ENCODE data around the gene EIPR1.

Gene EIPR1

GRCh38 chr2:3387644-3388411 lies 10.2 kb upstream of the EIPR1 start:
- no peak overlapping the region for H3K4me3 Mint-ChIP-seq
- H3K9me3 Mint-ChIP-seq: peaks cover 13% of the 10 kb centered on the region
- H3K27ac Mint-ChIP-seq: no peak overlapping the region
- TF ChIP-seq CTCF (IDR thresholded peaks at IDR 0.05; ENCODE audit: unreplicated experiment in 3 of 3): no peak
- H3K4me1 Mint-ChIP-seq: peaks cover 6% of the 10 kb centered on the region
- peaks cover 63% of the 10 kb centered on the region for H3K36me3 Mint-ChIP-seq (ENCODE audit: low read depth)
- H3K27me3 Mint-ChIP-seq (ENCODE audit: low read depth): no peaks in the 10 kb centered on the region

- no peak for TF ChIP-seq CTCF (IDR thresholded peaks at IDR 0.05; ENCODE audit: unreplicated experiment in 3 of 3)
- Mint-ChIP-seq H3K27ac (peak overlapping the region in 1 of 3 experiments; percentile 35), H3K4me3 (no peak overlapping the region), H3K9me3 (peaks cover 7% of the 10 kb centered on the region), H3K27me3 (ENCODE audit: low read depth) (no peaks in the 10 kb centered on the region), H3K36me3 (ENCODE audit: low read depth) (peaks cover 58% of the 10 kb centered on the region), H3K4me1 (peaks cover 6% of the 10 kb centered on the region)
Observed at GRCh38 chr2:3387011-3387410, 9.4 kb upstream of the EIPR1 start.

- peak overlapping the region in 1 of 3 experiments; percentile 11 for H3K4me3 Mint-ChIP-seq
- no peak for TF ChIP-seq CTCF (IDR thresholded peaks at IDR 0.05; ENCODE audit: unreplicated experiment in 3 of 3)
- peaks cover 57% of the 10 kb centered on the region for H3K36me3 Mint-ChIP-seq (ENCODE audit: low read depth)
- peaks cover 10% of the 10 kb centered on the region for H3K4me1 Mint-ChIP-seq
- H3K27me3 Mint-ChIP-seq (ENCODE audit: low read depth): no peaks in the 10 kb centered on the region
- H3K9me3 Mint-ChIP-seq: peaks cover 6% of the 10 kb centered on the region
- H3K27ac Mint-ChIP-seq: peak overlapping the region in 2 of 3 experiments; percentile 36 to 37
Observed at GRCh38 chr2:3386448-3386958, 8.9 kb upstream of the EIPR1 start.

- no peaks in the 10 kb centered on the region for H3K9me3 Mint-ChIP-seq
- H3K4me3 Mint-ChIP-seq: peak within 1 kb of the TSS; percentile 94 to 99 (median 94)
- H3K4me1 Mint-ChIP-seq: peaks cover 38% of the 10 kb centered on the region
- peaks cover 29% of the 10 kb centered on the region for H3K36me3 Mint-ChIP-seq (ENCODE audit: low read depth)
- peak; percentile 33 to 50 (median 36) for TF ChIP-seq CTCF (IDR thresholded peaks at IDR 0.05; ENCODE audit: unreplicated experiment in 3 of 3)
- H3K27ac Mint-ChIP-seq: peak within 1 kb of the TSS; percentile 79 to 97 (median 89)
- H3K27me3 Mint-ChIP-seq (ENCODE audit: low read depth): no peaks in the 10 kb centered on the region
Observed at GRCh38 chr2:3379647-3380534, 2.3 kb upstream of the EIPR1 start, which contains the start of gene TRAPPC12. Gene TRAPPC12 (plus strand): TSS chr2:3379694. CDS start chr2:3387624, 7,930 bp downstream.

- Mint-ChIP-seq H3K9me3 (no peaks in the 10 kb centered on the region), H3K4me1 (peaks cover 38% of the 10 kb centered on the region), H3K4me3 (peak overlapping the region; percentile 94 to 99 (median 94)), H3K36me3 (ENCODE audit: low read depth) (peaks cover 29% of the 10 kb centered on the region), H3K27me3 (ENCODE audit: low read depth) (no peaks in the 10 kb centered on the region), H3K27ac (peak overlapping the region; percentile 79 to 97 (median 89))
- no peak for TF ChIP-seq CTCF (IDR thresholded peaks at IDR 0.05; ENCODE audit: unreplicated experiment in 3 of 3)
Observed at GRCh38 chr2:3379339-3379646, 1.7 kb upstream of the EIPR1 start.
